Peyer's patch (tissue), 4 donors: ENCODE results near the gene RMC1.

Source experiments
- CTCF ChIP-seq, 6 experiments: fragments of 450-650 bp in 4 of 6; fragments of 200-600 bp in 2 of 6; sonication (generic) in 1 of 6; IDR thresholded peaks; one replicate each; pipeline ENCODE4 v1.5.1; 2017 to 2019; ENCODE audit warnings: antibody characterized with exemption in 6 of 6, mild to moderate bottlenecking in 3 of 6, moderate library complexity in 1 of 6
- POLR2A ChIP-seq, 2 donors: fragments of 450-650 bp; IDR thresholded peaks; one replicate each; pipeline ENCODE4 v1.5.1; 2017; ENCODE audit warnings: antibody characterized with exemption in 2 of 2, mild to moderate bottlenecking in 2 of 2, moderate library complexity in 2 of 2

DNA sequence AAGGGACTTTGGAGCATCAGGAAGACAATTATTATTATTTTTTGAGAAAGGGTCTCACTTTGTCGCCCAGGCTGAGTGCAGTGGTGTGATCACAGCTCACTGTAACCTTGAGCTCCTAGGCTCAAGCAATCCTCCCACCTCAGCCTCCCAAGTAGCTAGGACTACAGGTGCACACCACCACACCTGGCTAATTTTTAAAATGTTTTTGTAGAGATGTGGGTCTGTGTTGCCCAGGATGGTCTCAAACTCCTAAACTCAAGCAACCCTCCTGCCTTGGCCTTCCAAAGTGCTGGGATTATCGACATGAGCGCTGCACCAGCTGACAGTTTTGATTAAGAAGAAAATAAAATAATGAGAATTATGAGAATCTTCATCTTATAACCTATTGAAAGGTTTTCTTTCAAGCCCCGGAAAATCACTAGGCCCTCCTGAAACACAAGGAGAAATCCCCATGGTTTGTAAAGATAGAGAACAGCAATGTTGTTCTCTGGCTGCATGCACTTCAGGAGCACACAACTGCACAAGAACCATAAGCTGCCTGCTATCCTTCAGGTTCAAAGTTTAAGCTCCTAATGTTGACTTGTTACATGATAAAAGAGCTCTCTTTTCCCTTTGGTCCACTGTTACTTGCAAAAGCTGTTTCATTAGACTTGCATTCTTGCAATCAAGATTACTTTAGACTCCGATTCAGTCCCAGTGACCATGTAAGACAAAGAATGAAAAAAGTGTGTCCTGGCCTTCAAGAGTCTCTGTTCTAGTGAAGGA, 66.2 kb downstream of the RMC1 start:
- no peak for TF ChIP-seq CTCF (IDR thresholded peaks at IDR 0.05)
- no peak for TF ChIP-seq POLR2A (IDR thresholded peaks at IDR 0.05)
